Cardiac fibroblast (primary cell): Measurements from ENCODE around the gene CRP.
A peak's percentile ranks its signal among the peaks of the same experiment; 100 is the strongest.

Source experiments
- DNase-seq, 2 donors: peaks; one replicate each; pipeline versions ENCODE4 v3.0.0 to v3.0.0-alpha.2; 2010; ENCODE audit warnings: low read depth in 2 of 2
- H3K4me3 ChIP-seq, 2 donors: replicated peaks in 1 of 2; 1 replicate in 1 of 2; 2 replicates in 1 of 2; pipeline ENCODE4 v1.5.1; 2011; ENCODE audit warnings: low read depth in 2 of 2, low read length in 2 of 2, mild to moderate bottlenecking in 2 of 2, moderate library complexity in 1 of 2
- CTCF ChIP-seq: IDR thresholded peaks from one replicate; pipeline ENCODE4 v1.5.1; 2011; ENCODE audit warnings: low read depth, mild to moderate bottlenecking, low read length, inconsistent platforms

CRP gene

GRCh38 chr1:159714529-159714928 lies at the start of gene CRP:
CRP (minus strand) TSS chr1:159714589; CDS start chr1:159714485, 104 bp downstream.
- DNase-seq, result no peak
- H3K4me3 ChIP-seq, result no peak within 1 kb of the TSS
- TF ChIP-seq CTCF, result no peak

GRCh38 chr1:159763686-159764085 lies 49.3 kb upstream of the CRP start:
- H3K4me3 ChIP-seq, result no peak overlapping the region
- no peak for TF ChIP-seq CTCF
- peak in 1 of 2 donors; percentile 78 for DNase-seq

GRCh38 chr1:159756397-159756796 lies 42.0 kb upstream of the CRP start:
- DNase-seq, result peak; percentile 39 to 89
- no peak for TF ChIP-seq CTCF
- no peak overlapping the region for H3K4me3 ChIP-seq

GRCh38 chr1:159755451-159756007 lies 41.1 kb upstream of the CRP start:
- no peak overlapping the region for H3K4me3 ChIP-seq
- no peak for DNase-seq
- TF ChIP-seq CTCF, result no peak

- DNase-seq, result no peak
- H3K4me3 ChIP-seq, result no peak overlapping the region
- no peak for TF ChIP-seq CTCF
Observed at GRCh38 chr1:159753386-159753785, 39.0 kb upstream of the CRP start.

- no peak for TF ChIP-seq CTCF
- H3K4me3 ChIP-seq, result no peak overlapping the region
- DNase-seq, result peak; percentile 95 to 99
Observed at GRCh38 chr1:159752135-159752580, 37.8 kb upstream of the CRP start.

GRCh38 chr1:159751031-159751430 lies 36.6 kb upstream of the CRP start:
- no peak overlapping the region for H3K4me3 ChIP-seq
- DNase-seq, result peak in 1 of 2 donors; percentile 29
- TF ChIP-seq CTCF, result no peak
